Esophagus mucosa (tissue), 1 donor: ENCODE results near the gene GADD45B. TPM values are rescaled to one million over a fixed set of nuclear protein-coding genes. Genes with fewer than 3 reads are reported as not detected.
"Not testable (repeated sequence)": the region's sequence is repeated elsewhere in the genome, so short reads cannot be mapped to it uniquely, and the experiment has no call there.

Experiments
- ATAC-seq: fragments of 200-7000 bp; cut with Tn5 transposase; one replicate; pipeline ENCODE4 v1.9.1; 2020
- total RNA-seq: library from RNA; stranded (reverse); gene quantifications from one replicate; pipeline ENCODE4 v1.2.4, GENCODE V29; 2023
- donor health status: DM: yes; HTN: yes; CAD: no.

The GADD45B gene
- total RNA-seq, 1 donor from 2014 or later: 26.3 TPM

DNA sequence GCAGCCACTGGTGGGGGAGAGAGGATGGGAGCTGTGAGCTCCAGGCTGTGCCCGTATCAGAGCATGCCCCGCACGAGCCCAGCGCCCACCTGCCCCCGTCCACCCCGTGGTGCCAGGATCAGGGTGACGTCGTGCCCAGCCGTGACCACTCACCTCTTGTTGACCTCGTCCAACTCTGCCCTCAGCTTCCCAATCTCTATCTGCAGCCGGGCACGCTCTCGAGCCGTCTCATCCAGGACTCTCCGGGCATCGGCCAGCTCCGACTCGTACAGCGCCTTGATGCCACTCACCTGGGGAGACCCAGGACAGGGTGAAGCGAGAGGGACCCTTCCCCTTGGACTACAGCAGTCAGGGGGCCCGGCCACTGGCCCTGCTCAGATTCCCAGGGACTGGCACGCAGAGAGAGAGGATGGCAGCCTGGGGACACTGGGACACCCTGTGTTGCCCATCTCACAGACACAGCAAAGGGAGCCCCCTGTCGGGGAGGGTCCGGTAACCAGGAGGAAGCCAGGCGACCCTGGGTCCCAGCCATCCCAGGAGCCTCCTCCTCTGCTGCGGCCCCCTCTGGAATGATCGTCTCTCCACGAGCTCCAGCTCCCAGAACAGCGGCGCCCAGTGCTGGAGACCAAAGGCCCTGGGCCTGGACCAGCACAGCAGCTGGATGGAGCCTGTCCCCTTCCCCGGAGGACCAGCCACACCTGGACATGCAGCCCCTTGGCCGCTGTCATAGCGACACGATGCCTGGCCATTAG lies 31.5 kb upstream of the GADD45B start:
- ATAC-seq: no peak

DNA sequence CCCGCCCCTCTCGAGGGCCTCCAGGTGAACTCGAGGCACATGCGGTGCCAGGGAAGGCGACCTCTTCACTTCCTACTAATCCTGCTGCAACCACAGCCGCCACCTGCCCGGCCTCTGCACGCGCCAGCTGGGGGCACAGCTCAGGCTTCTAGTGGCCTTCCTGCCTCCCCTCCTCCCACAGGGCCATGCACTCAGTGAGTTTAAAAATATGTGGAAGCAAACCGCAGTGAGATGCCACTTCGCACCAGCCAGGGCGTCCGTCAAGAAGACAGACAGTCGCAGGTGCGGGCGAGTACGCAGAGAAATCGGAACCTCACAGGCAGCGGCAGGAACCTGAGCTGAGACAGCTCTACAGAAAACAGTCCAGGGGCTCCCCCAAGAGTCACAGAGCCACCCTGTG lies 29.5 kb upstream of the GADD45B start:
- ATAC-seq: no peak

DNA sequence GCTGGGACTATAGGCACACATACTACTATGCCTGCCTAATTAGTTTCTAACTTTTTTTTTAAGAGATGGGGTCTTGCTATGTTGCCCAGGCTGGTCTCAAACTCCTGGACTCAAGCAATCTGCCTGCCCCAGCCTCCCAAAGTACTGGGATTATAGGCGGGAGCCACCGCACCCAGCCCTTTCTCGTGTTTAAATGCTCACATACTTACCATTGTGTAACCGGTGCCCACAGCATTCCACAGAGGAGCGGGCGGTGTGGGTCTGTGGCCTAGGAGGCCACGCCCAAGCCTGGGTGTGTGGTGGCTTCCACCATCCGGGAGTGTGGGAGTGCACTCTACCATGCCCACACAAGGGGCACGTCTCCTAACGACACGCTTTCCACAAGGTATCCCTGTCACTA lies 26.9 kb upstream of the GADD45B start:
- peak; percentile 19 for ATAC-seq

DNA sequence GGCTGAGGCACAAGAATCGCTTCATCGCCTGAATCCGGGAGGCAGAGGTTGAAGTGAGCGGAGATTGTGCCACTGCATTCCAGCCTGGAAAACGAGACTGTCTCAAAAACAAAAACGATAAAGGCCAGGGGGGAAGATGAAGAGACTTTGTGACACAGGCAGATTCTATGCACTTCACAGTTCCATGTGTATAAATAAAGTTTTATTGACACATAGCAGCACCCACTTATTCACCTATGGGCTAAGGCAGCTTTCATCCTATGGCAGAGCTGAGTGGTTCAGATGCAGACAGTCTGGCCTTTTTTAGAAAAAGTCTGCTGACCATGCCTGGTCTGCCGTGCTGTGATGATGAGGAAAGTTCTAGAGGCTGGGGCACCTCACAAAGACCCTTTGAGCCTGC lies 24.8 kb upstream of the GADD45B start:
- no peak for ATAC-seq

DNA sequence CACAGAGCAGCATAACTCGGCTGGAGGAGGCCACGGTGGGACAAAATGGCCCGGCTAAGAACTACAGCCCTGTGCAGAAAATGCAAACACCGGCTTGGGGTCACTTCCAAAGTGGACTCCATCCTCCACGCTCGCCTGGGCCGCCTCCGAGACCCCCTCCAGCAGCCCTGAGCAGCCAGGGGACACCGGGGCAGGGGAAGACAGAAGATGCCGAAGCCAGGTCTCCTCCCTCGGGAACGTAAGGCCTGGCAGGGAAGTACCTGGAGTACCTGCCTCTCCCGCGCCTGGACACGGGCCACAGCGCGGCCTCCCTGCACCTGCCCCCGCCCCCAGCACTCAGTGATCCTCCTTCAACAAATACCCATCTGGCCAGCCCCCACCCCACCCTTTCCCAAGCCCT lies 24.2 kb upstream of the GADD45B start:
- no peak for ATAC-seq

DNA sequence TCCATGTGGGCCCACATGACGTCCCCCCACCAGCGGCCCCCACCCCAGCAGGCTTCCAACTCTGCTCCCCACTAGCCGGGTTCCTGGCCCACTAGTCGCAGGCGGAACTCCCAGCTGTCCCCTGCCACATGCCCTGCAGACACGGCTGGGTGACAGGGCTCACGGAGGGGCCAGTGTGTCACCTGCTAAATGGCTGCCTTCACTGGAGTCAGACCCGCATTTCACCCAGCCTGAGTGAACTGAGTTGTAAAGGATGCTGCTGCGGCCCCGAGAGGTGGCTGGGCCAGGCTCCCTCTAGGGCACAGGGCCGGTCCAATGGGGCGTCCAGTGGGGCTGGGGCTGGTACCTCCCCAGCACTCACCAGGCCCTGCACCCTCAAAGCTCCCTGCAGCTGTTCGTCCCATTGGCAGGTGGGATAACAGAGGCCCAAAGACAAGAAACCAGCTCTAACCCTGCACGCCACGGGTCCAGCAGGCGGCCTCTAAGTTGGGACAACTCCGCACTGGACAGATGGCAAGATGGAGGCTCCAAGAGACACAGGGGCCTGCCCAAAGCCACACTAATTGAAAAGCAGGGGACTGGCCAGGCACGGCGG lies 22.4 kb upstream of the GADD45B start:
- ATAC-seq: no peak

DNA sequence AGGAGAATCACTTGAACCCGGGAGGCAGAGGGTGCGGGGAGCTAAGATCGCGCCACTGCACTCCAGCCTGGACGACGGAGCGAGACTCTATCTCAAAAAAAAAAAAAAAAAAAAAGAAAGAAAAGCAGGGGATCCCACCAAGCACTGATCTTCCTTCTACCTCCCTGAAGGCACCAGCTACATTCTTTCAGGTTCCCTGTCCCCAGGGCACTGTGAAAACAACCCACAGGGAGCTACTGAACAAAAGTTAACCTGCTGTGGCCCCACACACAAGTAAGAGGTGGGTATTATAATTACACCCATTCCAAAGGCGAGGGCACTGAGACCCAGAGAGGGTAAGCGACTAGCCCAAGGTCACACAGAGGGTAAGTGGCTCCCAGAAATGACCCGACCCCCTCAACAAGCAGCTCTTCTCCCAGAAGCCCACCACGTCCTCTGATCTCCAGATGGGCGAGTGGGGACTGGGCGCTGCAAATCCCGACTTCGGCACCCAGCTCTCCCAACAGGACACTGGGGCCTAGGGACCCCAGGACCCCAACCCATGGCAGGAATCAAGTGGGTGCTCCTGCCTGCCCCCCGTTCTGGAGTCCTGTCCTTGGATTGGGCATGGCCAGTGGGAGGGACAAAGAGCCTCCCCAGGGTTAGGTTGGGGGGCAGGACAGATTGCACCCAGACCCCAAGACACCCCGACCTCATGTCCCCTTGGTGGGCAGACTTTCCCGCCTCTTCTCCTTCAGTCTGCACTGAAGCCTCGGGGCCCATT lies 21.5 kb upstream of the GADD45B start:
- ATAC-seq: no peak

DNA sequence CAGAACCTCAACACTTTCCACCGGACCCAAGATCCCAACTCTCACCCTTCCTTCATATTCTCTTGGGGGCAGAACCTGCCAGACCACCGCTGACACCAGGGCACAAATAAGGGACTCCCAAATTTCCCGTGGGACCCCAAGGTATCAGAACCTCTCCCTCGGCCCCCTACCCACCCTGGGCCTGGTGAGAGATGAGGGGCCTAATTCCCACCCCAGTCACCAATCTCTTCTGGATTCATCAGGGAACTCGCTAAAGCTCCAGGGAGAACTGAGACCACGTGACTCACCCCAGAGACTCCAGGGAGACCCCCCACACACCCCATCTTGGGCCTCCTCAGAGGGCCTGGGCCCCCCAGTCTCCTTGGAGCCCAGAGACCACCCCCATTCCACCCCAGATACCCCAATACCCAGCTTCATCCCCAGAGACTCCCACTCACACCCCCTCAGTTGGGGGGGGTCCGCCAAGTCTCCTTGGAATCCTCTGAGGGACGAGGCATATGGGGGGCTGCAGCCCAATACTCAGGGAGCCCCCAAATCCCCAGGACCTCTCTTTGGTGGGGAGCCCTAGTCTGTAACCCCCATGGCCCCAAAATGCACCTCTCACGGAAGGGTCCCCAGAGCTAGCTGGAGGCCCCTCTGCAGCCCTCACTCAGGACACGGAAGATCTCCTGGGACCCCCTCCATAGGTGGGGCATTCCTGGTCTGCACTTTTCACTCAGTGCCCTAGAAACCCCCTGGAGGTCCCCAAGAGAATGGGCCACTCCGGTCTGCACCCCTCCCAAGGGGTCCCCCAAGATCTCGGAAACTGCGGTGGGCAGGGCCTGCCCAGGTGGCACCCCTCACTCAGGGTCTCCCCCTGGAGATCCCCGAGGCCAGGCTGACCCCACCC lies 20.7 kb upstream of the GADD45B start:
- ATAC-seq: no peak

DNA sequence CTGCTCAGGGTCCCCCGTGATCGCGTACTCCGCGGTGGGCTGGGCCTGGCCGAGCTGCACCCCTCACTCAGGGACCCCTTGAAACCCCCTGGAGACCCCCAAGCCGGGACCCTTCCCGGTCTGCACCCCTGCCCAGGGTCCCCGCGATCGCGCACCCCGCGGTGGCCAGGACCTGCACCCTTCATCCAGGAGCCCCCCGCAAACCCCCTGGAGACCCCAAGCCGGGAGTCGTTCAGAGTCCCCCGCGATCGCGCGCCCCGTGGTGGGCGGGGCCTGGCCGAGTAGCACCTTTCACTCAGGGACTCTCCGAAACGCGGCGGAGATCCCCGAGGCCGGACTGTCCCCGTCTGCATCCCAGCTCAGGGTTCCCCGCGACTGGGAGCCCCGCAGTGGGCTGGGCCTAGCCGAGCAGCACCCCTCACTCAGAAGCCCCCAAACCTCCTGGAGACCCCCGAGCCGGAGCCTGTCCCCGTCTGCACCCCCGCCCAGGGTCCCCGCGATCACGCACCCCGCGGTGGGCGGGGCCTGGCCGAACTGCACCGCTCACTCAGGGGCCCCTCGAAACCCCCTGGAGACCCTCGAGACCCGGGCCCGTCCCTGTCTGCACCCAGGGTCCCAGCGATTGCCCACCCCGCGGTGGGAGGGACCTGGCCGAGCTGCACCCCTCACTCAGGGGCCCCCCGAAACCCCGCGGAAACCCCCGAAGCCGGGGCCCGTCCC lies 19.9 kb upstream of the GADD45B start:
- ATAC-seq: peak; percentile 38

DNA sequence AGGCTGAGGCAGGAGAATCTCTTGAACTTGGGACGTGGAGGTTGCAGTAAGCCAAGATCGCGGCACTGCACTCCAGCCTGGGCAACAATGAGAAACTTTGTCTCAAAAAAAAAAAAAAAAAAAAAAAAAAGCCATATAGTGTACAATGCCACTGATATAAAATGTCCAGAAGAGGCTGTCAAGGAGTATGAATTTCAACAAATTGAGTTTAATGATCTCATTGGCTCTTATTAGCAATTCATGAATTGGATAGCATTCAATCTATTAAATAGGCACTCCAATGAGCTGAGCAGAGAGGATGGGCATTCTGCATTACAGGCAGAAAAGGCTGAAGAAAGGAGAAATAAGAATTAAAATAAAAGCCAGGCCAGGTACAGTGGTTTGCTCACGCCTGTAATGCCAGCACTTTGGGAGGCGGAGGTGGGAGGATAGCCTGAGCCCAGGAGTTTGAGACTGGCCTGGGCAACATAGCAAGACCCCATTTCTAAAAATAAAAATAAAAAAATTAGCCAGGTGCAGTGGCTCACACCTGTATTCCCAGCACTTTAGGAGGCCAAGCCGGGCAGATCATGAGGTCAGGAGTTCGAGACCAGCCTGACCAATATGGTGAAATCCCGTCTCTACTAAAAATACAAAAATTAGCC lies 18.4 kb upstream of the GADD45B start:
- no peak for ATAC-seq

DNA sequence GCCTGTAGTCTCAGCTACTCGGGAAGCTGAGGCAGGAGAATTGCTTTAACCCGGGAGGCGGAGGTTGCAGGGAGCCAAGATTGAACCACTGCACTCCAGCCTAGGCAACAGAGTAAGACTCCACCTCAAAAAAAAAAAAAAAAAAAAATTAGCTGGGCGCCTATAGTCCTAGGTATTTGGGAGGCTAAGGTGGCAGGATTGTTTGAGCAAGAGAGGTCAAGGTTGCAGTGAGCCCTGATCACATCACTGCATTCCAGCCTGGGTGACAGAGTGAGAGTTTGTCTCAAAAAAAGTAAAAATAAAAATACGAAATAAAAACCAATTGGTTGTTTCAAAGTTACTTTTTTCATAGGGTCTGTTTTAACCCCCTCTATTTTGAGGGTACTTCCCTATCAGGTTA lies 17.9 kb upstream of the GADD45B start:
- ATAC-seq: no peak

DNA sequence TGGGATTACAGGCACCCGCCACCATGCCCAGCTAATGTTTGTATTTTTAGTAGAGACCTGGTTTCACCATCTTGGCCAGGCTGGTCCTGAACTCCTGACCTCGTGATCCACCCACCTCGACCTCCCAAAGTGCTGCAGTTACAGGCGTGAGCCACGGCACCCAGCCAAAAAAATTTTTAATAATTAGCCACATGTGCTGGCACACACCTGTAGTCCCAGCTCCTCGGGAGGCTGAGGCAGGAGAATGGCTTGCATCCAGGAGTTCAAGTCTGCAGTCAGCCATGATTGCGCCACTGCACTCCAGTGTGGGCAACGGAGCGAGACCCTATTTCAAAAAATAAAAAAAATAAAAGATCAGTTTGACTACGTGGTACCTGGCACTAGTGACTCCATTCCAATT lies 17.2 kb upstream of the GADD45B start:
- not testable (repeated sequence) for ATAC-seq

DNA sequence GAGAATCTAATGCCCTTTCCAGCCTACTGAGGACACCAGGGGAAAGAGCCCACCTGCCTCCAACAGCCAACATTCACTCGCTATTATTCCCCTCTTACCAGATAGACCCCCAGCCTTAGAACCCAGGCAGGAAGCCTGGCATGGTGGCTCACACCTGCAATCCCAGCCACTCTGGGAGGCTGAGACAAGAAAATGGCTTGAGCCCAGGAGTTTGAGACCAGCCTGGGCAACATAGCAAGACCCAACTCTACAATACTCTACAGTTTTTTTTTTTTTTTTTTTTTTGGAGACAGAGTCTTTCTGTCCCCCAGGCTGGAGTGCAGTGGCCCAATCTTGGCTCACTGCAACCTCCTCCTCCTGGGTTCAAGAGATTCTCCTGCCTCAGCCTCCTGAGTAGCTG lies 15.7 kb upstream of the GADD45B start:
- ATAC-seq: no peak

DNA sequence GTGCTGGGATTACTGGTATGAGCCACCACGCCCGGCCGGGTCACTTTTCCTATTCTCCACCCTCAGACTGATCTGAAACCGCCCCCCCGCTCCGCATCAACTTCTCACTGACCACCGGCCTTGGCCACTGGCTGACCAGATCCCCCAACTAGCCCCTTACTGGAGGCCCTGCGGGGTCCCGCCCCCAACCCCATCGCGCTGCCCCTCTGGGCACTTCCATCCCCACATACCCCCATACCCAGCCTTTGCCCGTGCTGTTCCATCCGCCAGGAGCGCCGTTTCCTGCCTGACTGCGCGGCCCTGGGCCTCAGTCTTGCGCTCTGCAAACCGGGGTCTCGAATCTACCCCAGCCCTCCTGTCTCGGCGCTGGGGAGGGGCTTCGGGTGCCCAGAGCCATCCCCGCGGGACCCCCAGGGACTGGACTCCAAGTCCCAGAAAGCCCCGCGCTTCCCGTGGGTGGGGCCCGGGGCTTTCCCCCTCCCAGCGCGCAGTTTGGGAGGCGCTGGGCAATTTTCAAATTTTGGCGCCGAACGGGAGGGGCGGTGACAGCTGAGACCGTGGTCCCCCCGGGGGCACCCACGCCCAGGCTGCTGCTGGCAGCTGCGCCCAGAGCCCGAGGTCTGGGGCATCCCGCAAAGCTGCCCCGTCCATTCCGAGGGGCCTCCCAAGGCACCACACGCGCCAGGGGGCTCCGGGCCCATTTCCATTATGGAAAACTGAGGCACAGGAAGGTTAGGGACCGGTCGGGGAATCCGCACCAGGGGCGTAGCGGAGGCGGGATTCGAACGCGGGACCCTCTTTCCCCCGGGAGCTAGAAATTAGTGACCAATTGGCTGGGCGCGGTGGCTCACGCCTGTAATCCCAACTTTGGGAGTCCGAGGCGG lies 13.9 kb upstream of the GADD45B start:
- ATAC-seq: peak; percentile 57

DNA sequence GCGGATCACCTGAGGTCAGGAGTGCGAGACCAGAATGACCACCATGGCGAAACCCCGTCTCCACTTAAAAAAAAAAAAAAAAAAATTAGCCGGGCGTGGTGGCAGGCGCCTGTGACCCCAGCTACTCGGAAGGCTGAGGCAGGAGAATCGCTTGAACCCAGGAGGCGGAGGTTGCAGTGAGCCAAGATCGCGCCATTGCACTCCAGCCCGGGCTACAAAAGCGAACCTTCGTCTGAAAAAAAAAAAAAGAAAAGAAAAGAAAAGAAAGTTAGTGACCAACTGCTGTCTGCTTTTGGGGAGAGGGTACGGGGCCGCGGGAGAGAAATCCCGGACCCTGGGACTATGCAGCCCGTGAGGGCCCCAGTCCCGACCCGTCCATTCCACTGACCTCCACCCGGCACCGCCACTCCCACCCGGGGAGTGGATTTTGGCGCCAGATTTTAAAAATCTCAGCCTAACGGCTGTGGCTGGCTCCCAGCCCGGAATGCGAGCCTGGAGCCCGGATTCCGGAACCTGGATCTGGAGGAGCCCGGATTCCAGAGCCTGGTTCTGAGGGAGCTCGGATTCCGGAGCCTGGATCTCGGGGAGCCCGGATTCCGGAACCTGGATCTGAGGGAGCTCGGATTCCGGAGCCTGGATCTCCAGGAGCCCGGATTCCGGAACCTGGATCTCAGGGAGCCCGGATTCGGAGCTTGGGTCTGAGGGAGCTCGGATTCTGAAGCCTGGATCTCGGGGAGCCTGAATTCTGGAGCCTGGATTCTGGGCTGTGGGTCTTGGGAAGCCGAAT lies 13.1 kb upstream of the GADD45B start:
- ATAC-seq: peak; percentile 72

DNA sequence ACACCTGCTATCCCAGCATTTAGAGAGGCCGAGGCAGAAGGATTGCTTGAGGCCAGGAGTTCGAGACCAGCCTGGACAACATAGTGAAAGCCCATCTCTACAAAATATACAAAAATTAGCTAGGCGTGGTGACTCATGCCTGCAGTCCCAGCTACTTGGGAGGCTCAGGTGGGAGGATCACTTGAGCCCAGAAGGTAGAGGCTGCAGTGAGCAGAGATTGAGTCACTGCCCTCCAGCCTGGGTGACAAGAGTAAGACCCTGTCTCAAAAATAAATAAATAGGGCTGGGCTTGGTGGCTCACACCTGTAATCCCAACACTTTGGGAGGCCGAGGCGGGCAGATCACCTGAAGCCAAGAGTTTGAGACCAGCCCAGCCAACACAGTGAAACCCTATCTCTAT lies 12.2 kb upstream of the GADD45B start:
- not testable (repeated sequence) for ATAC-seq

DNA sequence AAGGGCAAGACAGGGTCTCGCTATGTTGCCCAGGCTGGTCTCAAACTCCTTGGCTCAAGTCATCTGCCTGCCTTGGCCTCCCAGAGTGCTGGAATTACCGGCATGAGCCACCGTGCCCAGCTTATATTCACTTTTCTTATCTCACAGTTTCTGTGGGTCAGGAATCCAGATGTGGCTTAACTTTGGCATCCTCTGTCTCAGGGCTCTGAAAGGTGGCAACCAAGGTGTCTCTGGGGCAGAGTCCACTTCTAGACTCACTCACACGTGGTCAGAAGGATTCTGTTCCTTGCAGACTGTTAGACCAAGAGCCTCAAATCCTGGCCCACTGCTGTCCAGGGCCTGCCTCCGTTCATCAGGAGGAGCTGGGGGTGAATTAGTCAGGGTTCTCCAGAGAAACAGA lies 11.5 kb upstream of the GADD45B start:
- no peak for ATAC-seq

DNA sequence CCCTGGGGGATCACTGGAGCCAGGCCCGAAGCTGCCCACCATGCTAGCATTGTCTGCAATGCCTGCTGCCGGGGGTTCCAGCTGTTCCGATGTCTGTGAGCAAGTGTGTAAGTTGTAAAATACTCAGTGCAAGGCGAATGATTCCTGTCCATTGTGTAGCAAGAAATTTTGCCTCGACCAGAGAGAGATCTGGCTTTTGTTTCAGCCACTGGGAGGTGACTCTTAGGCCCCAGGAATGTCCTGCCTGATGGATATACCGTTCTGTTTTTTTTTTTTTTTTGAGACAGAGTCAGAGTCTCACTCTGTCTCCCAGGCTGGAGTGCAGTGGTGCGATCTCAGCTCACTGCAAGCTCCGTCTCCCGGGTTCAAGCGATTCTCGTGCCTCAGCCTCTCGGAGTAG lies 7.3 kb upstream of the GADD45B start:
- ATAC-seq: no peak

DNA sequence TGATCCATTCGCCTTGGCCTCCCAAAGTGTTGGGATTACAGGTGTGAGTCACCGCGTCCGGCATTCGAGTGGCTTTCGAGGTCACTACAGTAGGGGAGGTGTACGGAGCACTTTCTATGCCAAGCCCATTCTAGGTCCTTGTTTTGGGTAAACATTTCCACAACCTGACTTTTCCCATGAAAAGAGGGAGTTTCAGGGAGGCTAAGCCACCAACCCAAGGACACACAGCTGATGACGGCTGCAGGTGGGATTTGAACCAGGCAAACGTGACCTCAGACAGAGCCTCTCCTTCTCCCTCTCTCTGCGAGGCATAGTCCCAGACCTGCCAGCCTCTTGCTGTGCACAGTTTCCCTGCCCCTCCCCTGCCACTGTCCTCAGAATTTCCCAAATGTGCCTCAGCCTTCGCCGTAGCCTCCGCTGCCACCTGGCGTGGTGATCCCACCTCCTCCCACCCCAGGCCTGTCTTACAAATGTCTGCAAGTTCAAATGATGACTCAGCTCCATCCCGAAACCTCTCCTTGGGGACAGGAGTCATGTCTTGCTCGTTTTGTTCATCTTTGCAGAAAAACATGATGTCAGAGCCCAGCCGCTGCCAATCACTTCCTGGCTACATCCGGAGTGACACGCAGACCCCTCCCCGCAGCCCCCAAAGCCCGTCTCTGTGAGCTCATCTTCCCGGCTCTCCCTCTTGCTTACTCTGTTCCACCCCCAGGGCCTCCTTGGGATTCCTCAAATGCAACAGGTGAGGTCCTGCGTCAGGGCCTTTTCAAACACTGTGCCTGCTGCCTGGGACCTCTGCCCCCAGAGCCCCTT lies 6.6 kb upstream of the GADD45B start:
- ATAC-seq: peak; percentile 41
